Natural killer cell treated with Interleukin-12 subunit alpha and Interleukin-12 subunit beta and Interleukin-15 and Interleukin-18, amount 100 ng/mL, for 72 hours (primary cell): ENCODE data around the gene PRKCB. TPM values are rescaled to one million over a fixed set of nuclear protein-coding genes. Genes with fewer than 3 reads are reported as not detected.
"Not testable (repeated sequence)": the region's sequence is repeated elsewhere in the genome, so short reads cannot be mapped to it uniquely, and the experiment has no call there.

ENCODE experiments used
- ATAC-seq, 2 donors: fragments of 150-1000 bp; cut with Tn5 transposase in 1 of 2; sonication (Bioruptor Pico), chemical (Tn5 transposase) in 1 of 2; 2 replicates each; pipeline ENCODE4 v1.10.0; 2021
- DNase-seq: peaks from one replicate; pipeline ENCODE4 v3.0.0; 2022; ENCODE audit warnings: low spot score
- H3K27ac Mint-ChIP-seq, 2 donors: 1 replicate in 1 of 2; 2 replicates in 1 of 2; pipeline ENCODE4 v1.8.0; 2022; ENCODE audit warnings: mixed read lengths in 2 of 2, mild to moderate bottlenecking in 1 of 2, moderate library complexity in 1 of 2
- H3K27me3 Mint-ChIP-seq, 2 donors: 1 replicate in 1 of 2; 2 replicates in 1 of 2; pipeline ENCODE4 v1.8.0; 2022; ENCODE audit warnings: mixed read lengths in 2 of 2
- H3K36me3 Mint-ChIP-seq: one replicate; pipeline ENCODE4 v1.8.0; 2022; ENCODE audit warnings: mixed read lengths
- H3K4me1 Mint-ChIP-seq, 2 donors: 1 replicate in 1 of 2; 2 replicates in 1 of 2; pipeline ENCODE4 v1.8.0; 2022; ENCODE audit warnings: low read depth in 2 of 2, mixed read lengths in 2 of 2, mild to moderate bottlenecking in 1 of 2
- H3K4me3 Mint-ChIP-seq: one replicate; pipeline ENCODE4 v1.8.0; 2022; ENCODE audit warnings: mixed read lengths
- H3K9me3 Mint-ChIP-seq: 2 replicates; pipeline ENCODE4 v1.8.0; 2022; ENCODE audit warnings: mixed read lengths
- total RNA-seq, 2 donors: library from RNA; stranded (reverse); gene quantifications; one replicate each; pipeline ENCODE4 v1.2.3, GENCODE V29; 2022

PRKCB gene
- total RNA-seq, 2 donors from 2014 or later, result 193 to 273 TPM

DNA sequence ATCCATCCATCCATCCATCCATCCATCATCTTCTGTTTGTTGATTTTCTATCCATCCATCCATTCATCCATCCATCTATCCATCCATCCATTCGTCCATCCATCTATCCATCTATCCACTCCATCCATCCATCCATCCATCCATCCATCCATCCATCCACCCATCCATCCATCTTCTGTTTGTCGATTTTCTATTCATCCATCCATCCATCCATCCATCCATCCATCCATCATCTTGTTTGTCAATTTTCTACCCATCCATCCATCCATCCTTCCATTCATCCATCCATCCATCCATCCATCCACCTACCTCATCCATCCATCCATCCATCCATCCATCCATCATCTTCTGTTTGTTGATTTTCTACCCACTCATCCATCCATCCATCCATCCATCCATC is 97.9 kb downstream of the PRKCB start:
- H3K36me3 Mint-ChIP-seq, result peaks cover 13% of the 10 kb centered on the region
- not testable (repeated sequence) for DNase-seq, H3K27me3 Mint-ChIP-seq, ATAC-seq, H3K9me3 Mint-ChIP-seq
- peak overlapping the region in 1 of 2 donors; percentile 32 for H3K27ac Mint-ChIP-seq
- H3K4me3 Mint-ChIP-seq, result peak overlapping the region; percentile 2
- peaks cover 45 to 46% of the 10 kb centered on the region in 2 donors for H3K4me1 Mint-ChIP-seq

DNA sequence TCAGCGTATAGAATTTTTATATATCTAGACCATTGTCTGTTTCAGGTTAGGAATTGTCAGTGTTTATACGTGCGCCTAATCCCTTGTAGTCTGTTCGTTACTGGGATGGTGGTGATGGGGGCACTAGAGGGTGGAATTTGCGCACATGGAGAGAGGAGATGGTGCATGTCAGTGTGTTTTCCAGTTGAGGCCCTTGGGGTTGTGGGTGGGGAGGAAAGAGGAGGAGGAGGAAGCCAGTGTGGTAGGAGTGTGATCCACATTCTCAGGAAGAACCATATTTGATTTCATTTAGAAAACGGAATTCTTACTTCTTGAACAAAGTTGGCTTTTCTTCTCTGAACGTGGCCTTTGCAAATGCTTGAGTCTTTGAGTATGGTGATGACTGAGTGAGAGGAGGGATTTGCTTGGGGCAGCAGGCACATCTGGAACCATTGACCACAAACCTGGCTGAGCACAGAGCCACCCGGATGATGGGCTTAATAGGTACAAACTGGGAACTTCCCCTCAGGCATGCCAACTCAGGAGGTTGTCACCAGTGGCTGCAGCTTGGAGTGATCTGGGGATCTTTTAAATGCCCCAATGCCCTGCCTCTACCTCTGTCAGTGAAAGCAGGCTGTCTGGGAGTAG is 98.9 kb downstream of the PRKCB start:
- DNase-seq (no peak), ATAC-seq (no peak)
- H3K9me3 Mint-ChIP-seq, result peaks cover 6% of the 10 kb centered on the region
- no peaks in the 10 kb centered on the region for H3K27me3 Mint-ChIP-seq
- peaks cover 13% of the 10 kb centered on the region for H3K36me3 Mint-ChIP-seq
- peaks cover 42 to 43% of the 10 kb centered on the region in 2 donors for H3K4me1 Mint-ChIP-seq
- H3K27ac Mint-ChIP-seq, result peak overlapping the region in 1 of 2 donors; percentile 32
- H3K4me3 Mint-ChIP-seq, result peak overlapping the region; percentile 20

DNA sequence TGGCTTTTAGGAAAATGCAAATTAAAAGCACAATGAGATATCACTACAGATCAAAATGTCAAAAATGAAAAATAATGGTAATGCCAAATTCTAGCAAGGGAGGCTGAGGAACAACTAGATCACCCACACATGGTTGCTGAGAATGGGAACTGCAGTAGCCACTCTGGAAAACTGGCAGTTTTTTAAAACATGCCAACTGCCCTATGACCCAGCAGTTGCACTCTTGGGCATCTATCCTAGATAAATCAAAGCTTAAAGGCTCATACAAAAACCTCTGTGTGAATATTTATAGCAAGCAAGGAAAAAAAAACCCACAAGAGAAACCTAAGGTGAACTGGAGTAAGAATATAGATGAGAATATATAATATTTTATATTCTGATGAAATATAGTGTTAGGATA is 104.3 kb downstream of the PRKCB start:
- peaks cover 30 to 43% of the 10 kb centered on the region in 2 donors for H3K4me1 Mint-ChIP-seq
- DNase-seq (no peak), ATAC-seq (no peak)
- no peaks in the 10 kb centered on the region for H3K27me3 Mint-ChIP-seq
- H3K36me3 Mint-ChIP-seq, result no peaks in the 10 kb centered on the region
- H3K27ac Mint-ChIP-seq, result no peak overlapping the region
- no peaks in the 10 kb centered on the region for H3K9me3 Mint-ChIP-seq
- H3K4me3 Mint-ChIP-seq, result no peak overlapping the region

DNA sequence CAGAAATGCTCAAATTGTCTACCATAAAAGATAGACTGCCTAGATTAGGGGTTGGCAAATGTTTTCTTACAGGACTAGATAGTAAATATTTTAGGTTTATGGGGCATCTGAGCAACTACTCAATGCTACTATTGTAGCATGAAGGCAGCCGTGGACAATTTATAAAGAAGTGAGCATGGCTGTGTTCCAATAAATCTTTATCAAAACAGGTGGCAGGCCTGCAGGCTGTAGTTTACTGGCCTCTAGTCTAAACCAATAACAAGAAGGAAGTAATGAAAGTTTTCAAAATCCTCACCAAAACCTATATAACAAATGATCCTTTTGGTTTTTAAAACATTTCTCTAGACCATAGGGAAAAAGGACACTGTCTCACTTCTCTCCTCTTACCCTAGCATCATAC is 105.2 kb downstream of the PRKCB start:
- Mint-ChIP-seq H3K36me3 (no peaks in the 10 kb centered on the region), H3K9me3 (no peaks in the 10 kb centered on the region), H3K4me1 (peaks cover 27 to 40% of the 10 kb centered on the region in 2 donors), H3K4me3 (no peak overlapping the region), H3K27me3 (no peaks in the 10 kb centered on the region), H3K27ac (no peak overlapping the region)
- no peak for DNase-seq
- ATAC-seq, result no peak

DNA sequence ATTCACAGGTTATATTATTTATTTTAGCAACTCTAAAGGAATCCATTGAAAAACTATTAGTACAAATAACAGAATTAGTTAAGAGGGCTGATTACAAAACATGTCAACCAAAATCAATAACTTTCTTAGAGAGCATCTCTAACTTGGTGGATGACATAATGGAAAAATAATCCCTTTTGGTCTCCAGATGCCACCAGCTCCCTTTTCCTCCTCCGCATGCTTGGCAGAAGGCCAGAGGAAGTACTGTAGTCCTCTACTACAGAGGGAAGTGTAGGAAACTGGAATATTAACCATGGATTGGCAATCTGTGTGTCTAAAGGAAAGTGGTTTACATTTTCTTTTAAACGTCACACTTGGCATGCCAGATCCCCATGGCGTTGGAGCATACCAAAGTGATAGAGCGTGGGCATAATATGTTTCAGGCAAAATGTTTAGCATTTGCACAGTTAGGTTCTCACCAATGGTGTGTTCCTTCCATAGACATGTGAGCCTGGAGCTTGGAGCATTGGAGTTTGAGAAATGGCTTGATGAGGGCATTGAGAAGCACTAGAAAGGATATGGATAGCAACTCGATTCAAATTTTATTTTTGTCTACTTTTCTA is 106.3 kb downstream of the PRKCB start:
- no peaks in the 10 kb centered on the region for H3K9me3 Mint-ChIP-seq
- no peak overlapping the region for H3K4me3 Mint-ChIP-seq
- no peaks in the 10 kb centered on the region for H3K27me3 Mint-ChIP-seq
- ATAC-seq (no peak), DNase-seq (no peak)
- H3K27ac Mint-ChIP-seq, result no peak overlapping the region
- no peaks in the 10 kb centered on the region for H3K36me3 Mint-ChIP-seq
- peaks cover 26 to 37% of the 10 kb centered on the region in 2 donors for H3K4me1 Mint-ChIP-seq

DNA sequence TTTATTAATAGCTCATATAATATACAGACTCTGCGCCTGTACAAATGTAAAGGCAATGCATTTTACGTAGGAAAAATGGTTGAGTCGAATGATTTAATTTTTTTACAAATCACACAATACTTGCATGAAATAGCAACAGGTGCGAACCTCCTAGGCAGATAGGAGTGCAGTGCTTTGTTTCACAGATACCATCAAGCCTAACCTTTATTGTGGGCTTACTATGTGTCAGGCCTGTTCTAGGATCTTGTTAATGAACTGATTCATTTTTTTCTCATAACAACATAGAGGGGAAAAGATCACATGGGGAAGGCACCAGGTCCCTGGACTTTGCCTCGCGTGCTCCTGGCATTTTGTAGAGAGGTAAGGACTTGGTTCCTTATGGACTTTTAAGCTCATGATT is 107.8 kb downstream of the PRKCB start:
- Mint-ChIP-seq H3K4me1 (peaks cover 33 to 44% of the 10 kb centered on the region in 2 donors), H3K4me3 (no peak overlapping the region), H3K36me3 (no peaks in the 10 kb centered on the region), H3K27me3 (no peaks in the 10 kb centered on the region), H3K9me3 (no peaks in the 10 kb centered on the region), H3K27ac (no peak overlapping the region)
- DNase-seq (no peak), ATAC-seq (no peak)

DNA sequence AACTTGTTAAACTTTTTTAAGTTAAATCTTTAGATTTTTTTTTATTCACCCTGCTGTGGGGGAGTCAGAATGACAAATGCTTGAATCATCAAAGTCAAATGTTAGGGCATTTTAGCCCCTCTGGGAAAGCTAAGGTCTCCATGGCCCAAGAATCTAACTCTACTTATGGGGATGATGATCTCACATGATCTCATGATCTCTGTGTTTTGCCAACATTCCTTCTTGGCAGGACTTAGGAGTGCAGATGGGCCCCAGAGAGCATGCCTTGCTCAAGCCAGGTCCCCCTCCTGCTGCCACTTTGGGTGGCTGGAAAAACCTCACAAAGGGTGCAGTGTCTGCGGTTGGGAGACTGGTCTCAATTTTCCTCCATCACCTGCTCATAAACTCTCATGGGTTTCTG is 108.6 kb downstream of the PRKCB start:
- Mint-ChIP-seq H3K4me1 (peaks cover 35 to 51% of the 10 kb centered on the region in 2 donors), H3K27ac (peak overlapping the region; percentile 1 to 46), H3K27me3 (no peaks in the 10 kb centered on the region), H3K36me3 (no peaks in the 10 kb centered on the region), H3K9me3 (no peaks in the 10 kb centered on the region), H3K4me3 (no peak overlapping the region)
- DNase-seq (no peak), ATAC-seq (no peak)

DNA sequence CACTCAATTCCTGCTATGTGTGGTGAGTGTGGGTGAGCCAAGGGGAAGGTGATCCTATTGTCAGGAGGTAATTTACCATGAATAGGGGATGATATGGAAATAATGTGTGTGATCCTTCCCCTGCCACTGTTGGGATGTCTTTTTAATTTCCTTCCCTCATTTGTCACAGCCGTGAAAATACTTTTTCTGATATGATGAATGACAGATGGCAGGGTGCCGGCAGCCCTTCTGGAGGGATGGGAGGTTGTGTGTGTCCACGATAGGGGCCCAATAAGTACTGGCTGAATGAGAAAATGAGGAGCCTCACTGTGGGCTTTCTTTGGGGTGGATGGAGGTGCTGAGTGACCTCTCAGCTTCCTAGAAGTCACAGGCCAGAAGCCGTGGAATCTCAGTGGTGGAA is 109.5 kb downstream of the PRKCB start:
- no peaks in the 10 kb centered on the region for H3K36me3 Mint-ChIP-seq
- no peak for ATAC-seq
- H3K4me1 Mint-ChIP-seq, result peaks cover 44 to 60% of the 10 kb centered on the region in 2 donors
- no peak overlapping the region for H3K4me3 Mint-ChIP-seq
- H3K27me3 Mint-ChIP-seq, result no peaks in the 10 kb centered on the region
- H3K9me3 Mint-ChIP-seq, result no peaks in the 10 kb centered on the region
- DNase-seq, result no peak
- peak overlapping the region; percentile 1 to 46 for H3K27ac Mint-ChIP-seq

DNA sequence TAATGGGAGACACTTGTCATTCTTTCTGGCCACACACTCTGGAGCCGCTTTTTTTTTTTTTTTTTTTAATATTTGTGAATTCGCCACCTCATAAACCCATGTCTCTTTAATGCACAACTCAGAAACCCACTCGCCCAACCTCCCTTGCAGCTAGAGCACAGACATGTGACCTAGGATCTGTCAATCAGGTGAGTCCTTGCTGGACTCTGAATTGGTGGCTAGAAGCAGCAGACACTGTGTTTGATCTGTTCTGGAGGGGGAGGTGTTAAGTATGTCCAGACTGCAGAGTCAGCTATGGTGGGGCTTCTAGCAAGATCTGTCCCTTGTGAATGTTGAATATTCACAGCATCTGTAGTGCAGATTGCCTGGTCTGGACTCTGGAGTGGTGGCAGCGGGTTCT is 112.1 kb downstream of the PRKCB start:
- ATAC-seq (no peak), DNase-seq (no peak)
- Mint-ChIP-seq H3K4me1 (peaks cover 63 to 71% of the 10 kb centered on the region in 2 donors), H3K9me3 (no peaks in the 10 kb centered on the region), H3K4me3 (no peak overlapping the region), H3K27ac (peak overlapping the region; percentile 41 to 89), H3K27me3 (no peaks in the 10 kb centered on the region), H3K36me3 (no peaks in the 10 kb centered on the region)

DNA sequence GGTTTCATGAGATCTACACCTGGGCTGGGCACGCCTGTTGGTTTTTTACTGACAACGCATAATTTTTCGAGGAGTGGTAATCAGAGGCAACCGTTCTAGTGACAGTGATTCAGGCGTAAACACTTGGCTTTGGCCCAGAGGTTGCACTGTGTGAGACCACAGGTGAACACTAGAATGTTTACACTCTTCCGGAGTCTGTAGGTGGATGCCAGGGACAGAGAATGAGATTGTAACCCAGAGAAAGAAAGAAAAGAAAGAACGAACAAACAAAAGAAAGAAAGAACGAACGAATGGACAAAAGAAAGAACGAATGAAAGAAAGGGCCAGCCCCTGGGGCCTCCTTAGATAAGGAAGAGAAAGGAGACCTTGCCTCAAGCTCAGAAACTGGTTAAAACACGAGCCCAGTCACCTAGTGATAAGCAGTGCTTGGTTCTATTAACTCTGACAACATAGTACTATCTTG is 113.2 kb downstream of the PRKCB start:
- Mint-ChIP-seq H3K36me3 (no peaks in the 10 kb centered on the region), H3K4me3 (peak overlapping the region; percentile 51), H3K9me3 (no peaks in the 10 kb centered on the region), H3K27ac (peak overlapping the region; percentile 46 to 89), H3K27me3 (no peaks in the 10 kb centered on the region), H3K4me1 (peaks cover 68 to 72% of the 10 kb centered on the region in 2 donors)
- ATAC-seq (peak in 1 of 2 donors; percentile 31), DNase-seq (no peak)

DNA sequence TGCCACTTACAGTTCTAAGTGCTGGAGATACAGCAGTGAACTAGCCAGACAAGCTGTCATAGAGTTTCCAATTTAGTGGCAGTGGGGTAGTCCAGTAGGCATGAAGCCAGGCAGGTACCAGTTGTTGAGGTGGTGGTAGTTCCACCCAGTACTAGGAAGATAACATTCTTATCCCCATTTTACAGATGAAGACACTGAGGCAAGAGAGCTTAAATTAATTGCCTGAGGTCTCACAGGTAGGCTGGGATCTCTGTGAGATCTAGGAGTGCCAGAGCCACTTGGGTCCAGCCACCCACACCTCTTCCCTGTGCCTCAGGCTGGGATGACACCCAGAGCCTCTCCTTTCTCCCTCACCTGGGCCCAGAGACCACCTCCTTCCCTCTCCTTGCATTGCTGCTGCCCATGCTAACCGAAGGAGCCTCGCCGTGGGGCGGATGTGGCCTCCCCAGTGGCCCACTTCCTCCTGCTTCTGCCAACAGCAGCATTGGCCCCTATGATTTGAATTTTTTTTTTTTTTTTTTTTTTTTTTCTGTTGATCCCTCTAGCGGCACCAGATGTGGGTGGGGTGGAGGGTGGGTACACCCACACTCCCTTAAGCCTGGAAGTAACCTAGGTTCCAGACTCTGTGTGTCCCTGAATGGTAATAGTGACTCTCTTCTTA is 114.0 kb downstream of the PRKCB start:
- Mint-ChIP-seq H3K36me3 (no peaks in the 10 kb centered on the region), H3K4me3 (peak overlapping the region; percentile 76), H3K27me3 (no peaks in the 10 kb centered on the region), H3K4me1 (peaks cover 67 to 71% of the 10 kb centered on the region in 2 donors), H3K9me3 (no peaks in the 10 kb centered on the region), H3K27ac (peak overlapping the region; percentile 46 to 89)
- peak; percentile 74 for DNase-seq
- ATAC-seq, result peak; percentile 85 to 89

DNA sequence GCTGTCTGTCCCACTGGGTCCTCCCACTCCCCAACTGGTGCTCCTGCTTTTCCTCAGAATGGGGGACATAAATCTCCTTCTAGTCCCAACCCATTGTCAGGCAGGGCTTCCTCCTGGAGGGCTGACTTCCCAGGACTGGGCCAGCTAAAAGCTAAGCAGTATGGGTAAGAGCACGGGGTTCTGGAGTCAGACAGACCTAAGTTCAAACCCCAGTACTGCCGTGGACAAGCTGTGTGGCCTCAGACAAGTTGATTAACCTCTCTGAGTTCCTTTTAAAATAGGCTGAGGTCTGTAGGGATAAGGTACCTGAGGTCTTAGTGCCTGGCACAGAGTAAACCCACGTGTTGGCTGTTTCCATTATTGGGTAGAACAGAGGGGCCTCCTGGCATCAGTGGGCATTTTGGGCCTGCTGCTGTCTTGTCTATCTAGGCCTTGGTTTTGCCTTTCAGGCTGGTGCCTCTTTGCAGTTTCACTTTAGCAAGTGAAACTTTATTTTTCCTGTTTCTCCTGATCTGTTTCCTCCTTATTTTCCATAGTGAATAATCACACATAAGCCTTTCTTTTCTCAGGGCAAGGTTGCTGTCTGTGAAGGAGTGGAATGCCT is 114.6 kb downstream of the PRKCB start:
- H3K36me3 Mint-ChIP-seq, result no peaks in the 10 kb centered on the region
- DNase-seq (no peak), ATAC-seq (no peak)
- H3K27me3 Mint-ChIP-seq, result no peaks in the 10 kb centered on the region
- no peaks in the 10 kb centered on the region for H3K9me3 Mint-ChIP-seq
- peak overlapping the region; percentile 76 for H3K4me3 Mint-ChIP-seq
- H3K4me1 Mint-ChIP-seq, result peaks cover 62 to 67% of the 10 kb centered on the region in 2 donors
- peak overlapping the region; percentile 46 to 89 for H3K27ac Mint-ChIP-seq

DNA sequence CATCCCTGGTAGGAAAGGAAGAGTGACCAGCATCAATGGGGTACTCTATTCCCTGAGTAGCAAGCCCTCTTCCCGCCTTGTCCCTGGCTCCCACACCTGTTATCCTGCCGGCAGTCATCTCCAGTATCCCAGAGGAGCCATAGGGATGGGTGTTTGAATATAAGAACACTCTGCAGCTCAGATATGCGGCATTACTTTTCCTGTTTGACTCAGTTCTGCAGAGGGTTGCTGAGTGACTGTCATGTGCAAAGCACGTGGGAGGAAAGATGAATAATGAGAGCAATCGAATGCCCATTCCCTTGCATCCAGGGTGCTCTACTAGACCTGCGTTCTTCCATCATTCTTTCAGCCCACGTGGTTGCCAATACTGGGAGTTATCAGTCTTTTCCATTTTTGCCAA is 115.1 kb downstream of the PRKCB start:
- Mint-ChIP-seq H3K4me1 (peaks cover 64 to 69% of the 10 kb centered on the region in 2 donors), H3K27ac (peak overlapping the region; percentile 46 to 89), H3K27me3 (no peaks in the 10 kb centered on the region), H3K9me3 (no peaks in the 10 kb centered on the region), H3K4me3 (peak overlapping the region; percentile 76), H3K36me3 (no peaks in the 10 kb centered on the region)
- DNase-seq, result no peak
- ATAC-seq, result peak in 1 of 2 donors; percentile 35
